Endothelial cell of umbilical vein (primary cell): ENCODE data around the gene SETD3. TPM values are rescaled to one million over a fixed set of nuclear protein-coding genes. Genes with fewer than 3 reads are reported as not detected.

Experiments
- BruUV-seq: library from RNA; stranded (reverse); fragments of 400-500 nt; replicated peaks from 2 replicates; lab custom pipeline; 2021; lab: Mats Ljungman, UMichigan
- CTCF ChIA-PET: fragments of 300-600, 350-600 bp; sonication (Branson Sonifier 250); formaldehyde crosslinking; loops from one replicate; lab custom pipeline; 2021; ENCODE audit warnings: antibody characterized with exemption, inconsistent platforms; lab: Charles Lee
- POLR2A ChIA-PET: fragments of 300-600, 350-600 bp; sonication (Branson Sonifier 250); formaldehyde crosslinking; loops from one replicate; lab custom pipeline; 2021; ENCODE audit warnings: antibody characterized with exemption, inconsistent platforms; lab: Charles Lee
- DNase-seq: peaks from one replicate; pipeline ENCODE4 v3.0.0-alpha.2; 2011; ENCODE audit warnings: low read depth, low spot score
- FAIRE-seq: peaks from 2 replicates; lab custom pipeline; 2011; peaks lifted over from hg19 to GRCh38; lab: Jason Lieb, UNC
- H2AFZ ChIP-seq: 2 replicates; pipeline ENCODE4 v1.6.0; 2012; ENCODE audit warnings: low read depth, low read length, control low read depth, inconsistent platforms
- H3K27ac ChIP-seq: 2 replicates; pipeline ENCODE4 v1.5.1; 2011; ENCODE audit warnings: low read depth, mild to moderate bottlenecking, control low read depth, low read length, moderate library complexity; ENCODE audit not compliant: insufficient read depth
- H3K27me3 ChIP-seq, 2 experiments: 2 replicates each; pipeline versions ENCODE4 v1.6.0 to v1.6.1; 2011; ENCODE audit warnings: low read length in 2 of 2, mixed read lengths in 1 of 2; ENCODE audit not compliant: control insufficient read depth in 2 of 2, insufficient read depth in 2 of 2
- H3K36me3 ChIP-seq, 2 experiments: 2 replicates in 1 of 2; 3 replicates in 1 of 2; pipeline ENCODE4 v1.5.1; 2011; ENCODE audit warnings: low read length in 2 of 2, mild to moderate bottlenecking in 1 of 2, moderate library complexity in 1 of 2; ENCODE audit not compliant: control insufficient read depth in 2 of 2, insufficient read depth in 2 of 2; ENCODE audit errors: extremely low read depth in 1 of 2
- H3K4me1 ChIP-seq: 3 replicates; pipeline ENCODE4 v1.5.1; 2011; ENCODE audit warnings: mild to moderate bottlenecking, low read length; ENCODE audit not compliant: control insufficient read depth, insufficient read depth; ENCODE audit errors: extremely low read depth
- H3K4me2 ChIP-seq: 2 replicates; pipeline ENCODE4 v1.6.1; 2011; ENCODE audit warnings: low read length, control low read depth, mixed read lengths; ENCODE audit not compliant: insufficient read depth
- H3K4me3 ChIP-seq, 3 experiments: fragments of 200-600 bp in 1 of 3; sonication (generic), shearing (Covaris generic) in 1 of 3; replicated peaks in 1 of 3; 2 replicates each; pipeline ENCODE4 v1.5.1; 2011 to 2016; ENCODE audit warnings: control low read depth in 3 of 3, low read length in 3 of 3, mild to moderate bottlenecking in 2 of 3, inconsistent platforms in 1 of 3, low read depth in 1 of 3, moderate library complexity in 1 of 3; ENCODE audit not compliant: insufficient read depth in 1 of 3
- H3K79me2 ChIP-seq: 2 replicates; pipeline ENCODE4 v1.6.0; 2012; ENCODE audit warnings: low read length, inconsistent platforms; ENCODE audit not compliant: control insufficient read depth, insufficient read depth
- H3K9ac ChIP-seq: replicated peaks from 2 replicates; pipeline ENCODE3; 2011; ENCODE audit warnings: low read length, control low read depth; ENCODE audit not compliant: insufficient read depth; ENCODE audit errors: extremely low read depth
- H3K9me1 ChIP-seq: replicated peaks from 3 replicates; pipeline ENCODE4 v1.6.0; 2011; ENCODE audit warnings: mild to moderate bottlenecking, low read length; ENCODE audit not compliant: control insufficient read depth, insufficient read depth; ENCODE audit errors: extremely low read depth
- H3K9me3 ChIP-seq: replicated peaks from 2 replicates; pipeline ENCODE4 v1.5.1; 2012; ENCODE audit warnings: low read length, inconsistent platforms; ENCODE audit not compliant: control insufficient read depth, insufficient read depth
- H4K20me1 ChIP-seq: replicated peaks from 2 replicates; pipeline ENCODE3; 2011; ENCODE audit warnings: mild to moderate bottlenecking, low read length; ENCODE audit not compliant: control insufficient read depth, insufficient read depth; ENCODE audit errors: extremely low read depth
- CTCF ChIP-seq, 2 donors: IDR thresholded peaks; 1 replicate in 1 of 2; 2 replicates in 1 of 2; pipeline ENCODE4 v1.5.1; 2011; ENCODE audit warnings: low read length in 2 of 2, mild to moderate bottlenecking in 2 of 2, moderate library complexity in 2 of 2, control low read depth in 1 of 2, inconsistent platforms in 1 of 2, low read depth in 1 of 2; ENCODE audit not compliant: insufficient read depth in 1 of 2; ENCODE audit errors: extremely low read depth in 1 of 2
- EZH2 ChIP-seq: IDR thresholded peaks from 2 replicates; pipeline ENCODE4 v1.6.1; 2012; ENCODE audit warnings: borderline replicate concordance, low read depth, mild to moderate bottlenecking, moderate library complexity, low read length, inconsistent platforms; ENCODE audit not compliant: severe bottlenecking
- FOS ChIP-seq: IDR thresholded peaks from 2 replicates; pipeline ENCODE4 v1.6.1; 2011; ENCODE audit warnings: mild to moderate bottlenecking, low read length, moderate library complexity, borderline replicate concordance; ENCODE audit not compliant: insufficient read depth
- GATA2 ChIP-seq: IDR thresholded peaks from 2 replicates; pipeline ENCODE4 v1.7.0; 2011; ENCODE audit warnings: low read depth, mild to moderate bottlenecking, moderate library complexity, mixed read lengths, low read length; ENCODE audit not compliant: insufficient read length, insufficient read depth
- JUN ChIP-seq: IDR thresholded peaks from 2 replicates; pipeline ENCODE4 v1.6.1; 2011; ENCODE audit warnings: borderline replicate concordance, low read depth; ENCODE audit not compliant: insufficient read length, insufficient read depth
- MAX ChIP-seq: IDR thresholded peaks from 2 replicates; pipeline ENCODE4 v1.6.1; 2011; ENCODE audit not compliant: insufficient read depth, insufficient read length
- MYC ChIP-seq: IDR thresholded peaks from one replicate; pipeline ENCODE4 v1.6.1; 2011; ENCODE audit warnings: mild to moderate bottlenecking, low read depth, low read length
- POLR2A ChIP-seq: IDR thresholded peaks from 2 replicates; pipeline ENCODE4 v1.6.1; 2012; ENCODE audit warnings: low read depth, mild to moderate bottlenecking, control low read depth, low read length
- POLR2AphosphoS5 ChIP-seq: IDR thresholded peaks from 2 replicates; pipeline ENCODE4 v1.6.1; 2012; ENCODE audit warnings: low read depth, mild to moderate bottlenecking, control low read depth, low read length, moderate library complexity; ENCODE audit not compliant: insufficient read depth
- dilution Hi-C: fragments of 300-500 bp; cut with MboI; formaldehyde crosslinking; loops from one replicate; pipeline ENCODE4 v1.15.0; 2019; ENCODE audit warnings: low sequenced_read_pairs; ENCODE audit not compliant: extremely low pct_ligation_motif_present
- intact Hi-C: fragments of 100-400 bp; cut with micrococcal nuclease; formaldehyde crosslinking; loops from one replicate; pipeline ENCODE4 v1.10.0; 2022
- polyA plus RNA-seq, 4 experiments: library from polyadenylated mRNA; depleted of rRNA in 3 of 4; stranded (reverse) in 3 of 4; unstranded in 1 of 4; fragments of >200 nt; gene quantifications; 2 replicates each; pipeline versions ENCODE4 v1.2.1 to v1.2.3, GENCODE V29; 2011 to 2012; ENCODE audit warnings: missing spikeins in 1 of 4
- total RNA-seq: library from RNA; stranded (reverse); gene quantifications from 2 replicates; pipeline ENCODE4 v1.2.3, GENCODE V29; 2021

The SETD3 gene
- total and polyA plus RNA-seq, 2 donors (not counting 3 experiments of a cell fraction or from before 2014, with no cell fraction given): 18.1 to 53.1 TPM

- BruUV-seq: no TSS peak
- Histone ChIP-seq H4K20me1 (no peaks in the 10 kb centered on the region), H3K27ac (no peak overlapping the region), H3K36me3 (peaks cover 3 to 17% of the 10 kb centered on the region in 2 experiments), H3K79me2 (no peaks in the 10 kb centered on the region), H3K4me1 (peaks cover 6% of the 10 kb centered on the region), H3K9me1 (no peaks in the 10 kb centered on the region), H3K4me3 (no peak overlapping the region), H3K9ac (no peak overlapping the region), H2AFZ (no peak overlapping the region), H3K4me2 (no peak overlapping the region), H3K27me3 (no peaks in the 10 kb centered on the region), H3K9me3 (no peaks in the 10 kb centered on the region)
- DNase-seq (no peak), FAIRE-seq (no peak)
- TF ChIP-seq JUN (no peak), CTCF (IDR thresholded peaks at IDR 0.05; ENCODE audit: extremely low read depth in 1 of 2, insufficient read depth in 1 of 2, low read depth in 1 of 2, low read length in 2 of 2) (peak in 1 of 2 donors; percentile 18)
- dilution Hi-C loops (no loop called here), intact Hi-C loops (no loop called here)
- ChIA-PET CTCF (interaction anchor here (0.7 to 1.0 kb wide), 2 partner anchors 8 to 16 kb away, joined by 3 read pairs; no protein-coding TSS in a partner anchor), POLR2A (no interaction called here)
Observed at GRCh38 chr14:99441157-99441870, 39.3 kb downstream of the SETD3 start.

GRCh38 chr14:99440278-99440677 is 40.4 kb downstream of the SETD3 start:
- no peak overlapping the region for H3K4me3 ChIP-seq
- DNase-seq (no peak), FAIRE-seq (no peak)
- H3K27ac ChIP-seq: no peak overlapping the region
- no peak overlapping the region for H3K4me2 ChIP-seq
- H3K27me3 ChIP-seq: no peaks in the 10 kb centered on the region
- dilution Hi-C loops (no loop called here), intact Hi-C loops (no loop called here)
- H3K9ac ChIP-seq: no peak overlapping the region
- H3K9me3 ChIP-seq: no peaks in the 10 kb centered on the region
- POLR2A ChIA-PET: no interaction called here
- H3K79me2 ChIP-seq: no peaks in the 10 kb centered on the region
- H4K20me1 ChIP-seq: no peaks in the 10 kb centered on the region
- TF ChIP-seq EZH2 (no peak), POLR2A (no peak), FOS (no peak), POLR2AphosphoS5 (no peak), MAX (no peak), GATA2 (no peak), CTCF (IDR thresholded peaks at IDR 0.05; ENCODE audit: extremely low read depth in 1 of 2, insufficient read depth in 1 of 2, low read depth in 1 of 2, low read length in 2 of 2) (no peak), JUN (no peak), MYC (no peak)
- no TSS peak for BruUV-seq
- CTCF ChIA-PET: interaction anchor here (0.7 kb wide), 1 partner anchor 10 kb away, joined by 3 read pairs; no protein-coding TSS in a partner anchor
- no peak overlapping the region for H2AFZ ChIP-seq
- H3K36me3 ChIP-seq: peaks cover 3 to 14% of the 10 kb centered on the region in 2 experiments
- peaks cover 7% of the 10 kb centered on the region for H3K4me1 ChIP-seq
- no peaks in the 10 kb centered on the region for H3K9me1 ChIP-seq
